Measurements from ENCODE around the gene SRMS.

The SRMS gene

DNA sequence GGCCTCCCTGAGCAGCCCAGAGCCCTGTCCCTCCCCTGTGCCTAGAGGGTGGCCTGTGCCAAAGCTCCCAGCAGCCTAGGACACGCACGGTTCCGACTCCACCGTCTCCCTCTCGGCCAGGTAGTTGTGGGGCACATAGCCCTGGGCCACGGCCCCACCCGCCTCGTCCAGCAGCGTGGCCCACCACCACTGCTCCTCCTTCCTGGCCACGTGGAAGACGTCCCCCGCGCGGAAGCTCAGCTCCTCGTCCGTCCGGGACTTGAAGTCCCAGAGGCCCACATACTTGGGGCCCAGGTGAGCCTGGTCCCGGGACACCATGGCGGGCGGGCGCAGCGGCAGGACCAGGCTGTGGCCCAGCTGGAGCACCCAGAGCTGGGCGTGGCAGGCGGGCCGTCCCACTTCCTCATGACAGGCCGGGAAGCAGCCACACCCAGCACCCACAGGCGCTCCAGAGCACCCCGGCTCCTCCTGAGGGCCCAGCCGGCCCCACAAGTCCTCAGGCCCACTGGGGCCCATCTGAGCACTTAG is 10.5 kb downstream of the SRMS start, which contains the start of gene PTK6:
Gene PTK6, minus strand, starts transcription at position 380 of the 528 bp plus-strand sequence. Its CDS starts 62 bp downstream, at position 318.
- DNase-seq: no peak

DNA sequence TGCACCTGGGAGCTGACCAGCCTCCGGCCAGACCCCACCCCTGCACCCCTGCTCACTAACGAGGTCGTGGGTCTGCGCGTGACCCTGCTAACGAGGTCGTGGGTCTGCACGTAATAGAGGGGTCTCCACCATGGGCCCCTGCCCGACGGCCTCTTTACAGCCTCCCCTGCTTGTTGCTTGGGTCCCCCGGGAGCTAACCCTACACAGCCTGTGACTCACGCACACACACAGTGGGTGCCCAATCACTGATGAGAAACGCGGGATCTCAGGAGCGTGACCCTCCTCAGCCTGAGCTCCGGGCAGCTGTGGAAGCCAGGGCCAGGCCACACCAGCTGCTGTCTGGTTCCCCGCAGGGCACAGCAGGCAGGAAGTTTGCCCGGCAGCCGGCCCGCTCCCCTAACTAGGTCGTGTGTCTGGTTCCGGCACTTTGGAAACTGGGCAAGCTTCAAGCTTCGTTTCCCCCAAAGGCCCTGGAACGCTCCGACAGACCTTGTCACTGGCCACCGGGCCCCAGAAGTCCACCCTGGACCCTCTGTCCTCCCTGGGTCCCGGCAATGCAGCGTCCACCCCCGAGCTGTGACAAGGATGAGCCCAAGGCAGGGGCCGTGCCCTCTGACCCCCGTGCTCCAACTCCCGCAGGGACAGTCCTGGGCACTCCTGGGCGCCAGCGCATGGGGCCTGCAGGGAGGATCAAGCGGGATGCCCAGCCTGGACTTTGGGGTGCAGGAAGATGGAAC is 11.1 kb downstream of the SRMS start:
- DNase-seq: no peak

GRCh38 chr20:63534831-63535651 is 12.5 kb downstream of the SRMS start:
- DNase-seq: no peak

- no peak for DNase-seq
Measured at GRCh38 chr20:63534427-63534830, 13.1 kb downstream of the SRMS start.

GRCh38 chr20:63533871-63534393 is 13.6 kb downstream of the SRMS start:
- DNase-seq: no peak

GRCh38 chr20:63533388-63533787 is 14.2 kb downstream of the SRMS start:
- no peak for DNase-seq

DNA sequence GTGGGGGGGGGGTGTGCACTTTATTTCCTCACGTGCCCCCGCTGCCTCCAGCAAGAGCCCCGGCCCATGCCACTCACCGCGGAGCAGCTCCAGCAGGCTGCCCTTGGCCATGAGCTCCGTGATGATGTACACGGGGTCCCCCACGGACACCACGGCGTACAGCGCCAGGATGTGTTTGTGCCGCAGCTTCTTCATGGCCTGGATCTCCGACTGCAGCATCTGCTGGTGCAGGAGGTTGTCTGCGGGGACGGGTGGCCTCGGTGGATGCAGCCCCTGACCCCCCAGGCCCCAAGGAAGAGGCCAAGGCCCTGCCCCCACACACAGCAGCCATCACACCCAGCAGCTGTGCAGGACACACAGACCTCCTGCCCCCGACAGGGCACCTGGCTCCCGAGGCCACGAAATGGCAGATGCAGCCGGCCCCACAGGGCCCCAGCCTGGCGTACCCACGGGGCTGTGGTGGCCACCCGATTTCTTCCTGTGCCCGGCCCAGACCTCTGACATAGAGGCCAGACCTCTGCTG is 15.0 kb downstream of the SRMS start:
- DNase-seq: no peak

DNA sequence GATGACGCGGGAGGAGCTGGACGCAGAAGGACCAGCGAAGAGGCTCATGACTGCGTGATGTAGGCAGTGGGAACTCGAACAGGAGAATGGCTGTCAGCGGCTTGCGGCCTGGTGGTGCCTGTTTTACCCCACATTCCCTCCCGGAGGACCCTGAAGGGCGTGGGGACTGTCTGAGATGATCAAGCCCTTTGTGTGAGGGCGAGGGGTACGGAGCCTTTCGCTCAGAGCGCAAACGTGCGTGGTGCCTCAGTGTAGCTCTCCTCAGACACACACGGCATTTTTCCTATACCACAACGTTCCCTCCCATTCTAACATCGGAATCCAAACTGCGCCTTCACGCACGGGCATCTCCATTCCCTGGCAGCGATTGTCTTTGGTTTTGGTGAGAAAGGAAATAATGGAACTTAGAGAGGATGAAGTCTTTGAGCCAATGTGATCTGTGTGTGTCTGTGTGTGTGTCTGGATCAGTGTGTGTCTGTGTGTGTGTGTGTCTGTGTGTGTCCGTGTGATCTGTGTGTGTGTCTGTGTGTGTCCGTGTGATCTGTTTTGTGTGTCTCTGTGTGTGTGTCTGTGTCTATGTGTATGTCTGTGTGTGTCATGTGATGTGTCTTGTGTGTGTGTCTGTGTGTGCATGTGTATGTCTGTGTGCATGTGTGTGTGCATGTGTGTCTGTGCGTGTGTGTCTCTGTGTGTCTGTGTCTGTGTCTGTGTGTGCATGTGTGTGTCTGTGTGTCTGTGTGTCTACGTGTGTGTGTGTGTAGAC is 15.7 kb downstream of the SRMS start:
- no peak for DNase-seq

DNA sequence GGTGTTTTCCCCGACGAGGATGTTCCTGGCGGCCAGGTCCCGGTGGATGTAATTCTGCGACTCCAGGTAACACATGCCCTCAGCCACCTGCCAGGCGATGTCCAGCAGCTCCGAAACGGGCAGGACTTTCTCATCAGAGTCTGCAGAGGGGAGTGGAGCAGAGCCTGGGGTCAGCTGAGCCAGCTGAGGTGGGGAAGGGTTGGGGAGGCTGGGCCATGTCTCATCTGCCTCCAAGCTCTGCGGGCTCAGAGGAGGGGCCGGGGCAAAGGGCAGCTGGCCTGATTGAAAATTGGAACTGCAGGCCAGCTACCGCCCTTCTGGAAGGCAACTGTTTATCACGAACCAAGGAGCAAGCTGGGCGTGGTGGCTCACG is 16.8 kb downstream of the SRMS start:
- no peak for DNase-seq

- DNase-seq: no peak
Measured at GRCh38 chr20:63529861-63530787, 17.4 kb downstream of the SRMS start.

- DNase-seq: no peak
Measured at GRCh38 chr20:63529180-63529860, 18.2 kb downstream of the SRMS start.

GRCh38 chr20:63527184-63527583 is 20.4 kb downstream of the SRMS start:
- DNase-seq: no peak

DNA sequence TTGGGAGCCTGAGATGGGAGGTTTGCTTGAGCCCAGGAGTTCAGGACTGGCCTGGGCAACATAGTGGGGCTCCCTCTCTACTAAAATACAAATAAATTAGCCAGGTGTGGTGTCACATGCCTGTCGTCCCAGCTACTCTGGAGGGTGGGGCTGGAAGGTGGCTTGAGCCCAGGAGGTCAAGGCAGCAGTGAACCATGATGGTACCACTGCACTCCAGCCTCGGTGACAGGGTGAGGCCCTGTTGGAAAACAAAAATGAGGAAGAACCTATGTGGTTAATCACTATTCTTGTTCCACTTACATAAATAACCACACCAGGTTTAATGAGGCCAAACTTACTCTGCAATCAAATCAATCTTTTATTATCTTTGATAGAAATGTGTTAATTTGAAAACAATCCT is 21.6 kb downstream of the SRMS start:
- DNase-seq: no peak

GRCh38 chr20:63525185-63525584 is 22.4 kb downstream of the SRMS start:
- DNase-seq: no peak

GRCh38 chr20:63522981-63523611 is 24.5 kb downstream of the SRMS start:
- no peak for DNase-seq

DNA sequence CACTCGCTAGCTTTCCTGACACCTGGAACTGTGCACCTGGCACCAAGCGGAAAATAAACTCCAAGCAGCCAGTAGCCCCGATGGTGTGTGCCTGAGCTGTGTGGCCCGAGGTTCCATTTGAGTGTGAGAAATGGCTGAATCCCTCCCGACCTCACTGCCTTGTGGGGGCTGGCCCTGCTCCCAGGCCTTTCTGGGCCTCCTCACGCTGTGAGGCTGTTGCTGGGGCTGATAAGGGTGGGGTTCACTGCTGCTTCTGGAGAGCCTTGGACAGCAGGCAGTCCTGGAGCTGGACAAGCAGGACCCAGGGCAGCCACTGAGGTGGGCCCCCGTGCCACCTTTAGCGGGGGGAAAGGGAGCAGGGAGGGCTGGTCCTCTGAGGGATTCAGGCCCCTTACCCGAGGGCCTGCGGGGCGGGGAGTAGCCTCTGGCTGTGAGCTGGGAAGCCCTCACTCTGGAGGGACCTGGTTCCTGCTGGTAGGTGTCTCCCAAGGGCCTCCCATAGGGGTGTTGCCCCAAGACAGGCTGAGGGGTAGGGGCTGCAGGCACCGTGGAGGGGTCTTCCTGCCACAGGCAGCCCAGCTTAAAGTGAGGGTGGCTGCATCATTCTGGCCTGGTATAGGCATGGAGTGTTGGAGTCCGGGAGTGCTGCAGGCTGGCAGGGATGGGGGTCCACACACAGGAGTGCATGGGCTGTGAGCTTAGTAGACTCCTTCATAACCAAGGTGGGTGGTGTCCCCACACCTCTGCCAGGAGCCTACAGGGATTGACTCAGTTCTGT is 25.3 kb downstream of the SRMS start:
- no peak for DNase-seq

DNA sequence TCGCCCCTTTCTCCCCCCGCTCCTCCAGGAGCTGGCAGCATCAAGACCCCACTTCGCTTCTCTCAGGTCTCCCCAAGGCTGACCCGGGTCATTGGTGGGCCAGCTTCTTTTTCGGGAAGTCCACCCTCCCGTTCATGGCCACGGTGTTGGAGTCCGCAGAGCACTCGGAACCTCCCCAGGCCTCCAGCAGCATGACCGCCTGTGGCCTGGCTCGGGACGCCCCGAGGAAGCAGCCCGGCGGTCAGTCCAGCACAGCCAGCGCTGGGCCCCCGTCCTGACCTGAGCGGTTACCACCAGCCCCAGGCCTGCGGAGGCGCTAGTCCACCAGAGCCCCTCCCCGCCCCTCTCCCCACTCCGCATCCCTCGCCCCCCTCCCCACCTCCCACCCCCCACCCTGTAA is 25.9 kb downstream of the SRMS start:
- DNase-seq: no peak

- no peak for DNase-seq
Measured at GRCh38 chr20:63520934-63521601, 26.5 kb downstream of the SRMS start.

- no peak for DNase-seq
Measured at GRCh38 chr20:63520504-63520933, 27.0 kb downstream of the SRMS start, which contains the start of gene PPDPF. Gene PPDPF (plus strand): TSS chr20:63520765. CDS start chr20:63521309, 544 bp downstream.
